ENCODE measurements around the gene PRR30. TPM values are rescaled to one million over a fixed set of nuclear protein-coding genes. Genes with fewer than 3 reads are reported as not detected.

Gene PRR30
- polyA plus RNA-seq, 1 donor (not counting 4 experiments of a cell fraction or from before 2014, with no cell fraction given): not detected

- Histone ChIP-seq H3K9me1 (ENCODE audit: control insufficient read depth, extremely low read depth, insufficient read depth, low read length) (no peaks in the 10 kb centered on the region), H4K20me1 (ENCODE audit: control insufficient read depth, extremely low read depth, insufficient read depth, low read length) (no peaks in the 10 kb centered on the region), H3K9me3 (ENCODE audit: control insufficient read depth, low read depth, low read length) (no peaks in the 10 kb centered on the region), H3K4me1 (ENCODE audit: control insufficient read depth, extremely low read depth, insufficient read depth, low read length) (no peaks in the 10 kb centered on the region), H2AFZ (ENCODE audit: control insufficient read depth, low read length) (no peak overlapping the region), H3K4me2 (ENCODE audit: control insufficient read depth, extremely low read depth, insufficient read depth, low read depth, low read length) (no peak overlapping the region), H3K36me3 (ENCODE audit: control insufficient read depth in 2 of 2, extremely low read depth in 1 of 2, insufficient read depth in 2 of 2, low read length in 2 of 2) (no peaks in the 10 kb centered on the region), H3K79me2 (ENCODE audit: control insufficient read depth, insufficient read depth, low read length) (no peaks in the 10 kb centered on the region), H3K27ac (ENCODE audit: control insufficient read depth, insufficient read depth, low read length) (no peak overlapping the region), H3K4me3 (ENCODE audit: control insufficient read depth in 2 of 3, extremely low read depth in 1 of 3, insufficient read depth in 2 of 3, low read depth in 1 of 3, low read length in 3 of 3) (no peak overlapping the region), H3K27me3 (ENCODE audit: control insufficient read depth, extremely low read depth, insufficient read depth, low read length) (peaks cover 21% of the 10 kb centered on the region), H3K9ac (ENCODE audit: control insufficient read depth, extremely low read depth, insufficient read depth, low read length) (no peak overlapping the region)
- FAIRE-seq (no peak), DNase-seq (ENCODE audit: low read depth, low spot score) (no peak)
- dilution Hi-C loops (cut with MboI; ENCODE audit: extremely low pct_ligation_motif_present, low sequenced_read_pairs): no loop called here
- no peak for TF ChIP-seq EZH2 (IDR thresholded peaks at IDR 0.05; ENCODE audit: low read length)
- TF ChIP-seq CTCF (optimal IDR thresholded peaks at IDR 0.05 in 1 of 3, IDR thresholded peaks at IDR 0.05 in 1 of 3, conservative IDR thresholded peaks at IDR 0.05 in 1 of 3; ENCODE audit: extremely low read depth in 1 of 3, insufficient read depth in 2 of 3, low read length in 3 of 3): no peak
Observed at GRCh38 chr2:27175330-27175729, 36.1 kb upstream of the PRR30 start.

- no peaks in the 10 kb centered on the region for H3K9me3 ChIP-seq (ENCODE audit: control insufficient read depth, low read depth, low read length)
- no peaks in the 10 kb centered on the region for H3K36me3 ChIP-seq (ENCODE audit: control insufficient read depth in 2 of 2, extremely low read depth in 1 of 2, insufficient read depth in 2 of 2, low read length in 2 of 2)
- TF ChIP-seq CTCF (optimal IDR thresholded peaks at IDR 0.05 in 1 of 3, IDR thresholded peaks at IDR 0.05 in 1 of 3, conservative IDR thresholded peaks at IDR 0.05 in 1 of 3; ENCODE audit: extremely low read depth in 1 of 3, insufficient read depth in 2 of 3, low read length in 3 of 3): no peak
- no peak for TF ChIP-seq EZH2 (IDR thresholded peaks at IDR 0.05; ENCODE audit: low read length)
- FAIRE-seq (no peak), DNase-seq (ENCODE audit: low read depth, low spot score) (no peak)
- H3K27me3 ChIP-seq (ENCODE audit: control insufficient read depth, extremely low read depth, insufficient read depth, low read length): peaks cover 24% of the 10 kb centered on the region
- no peaks in the 10 kb centered on the region for H4K20me1 ChIP-seq (ENCODE audit: control insufficient read depth, extremely low read depth, insufficient read depth, low read length)
- no peaks in the 10 kb centered on the region for H3K79me2 ChIP-seq (ENCODE audit: control insufficient read depth, insufficient read depth, low read length)
- H3K27ac ChIP-seq (ENCODE audit: control insufficient read depth, insufficient read depth, low read length): no peak overlapping the region
- no peak overlapping the region for H3K4me2 ChIP-seq (ENCODE audit: control insufficient read depth, extremely low read depth, insufficient read depth, low read depth, low read length)
- dilution Hi-C loops (cut with MboI; ENCODE audit: extremely low pct_ligation_motif_present, low sequenced_read_pairs): no loop called here
- H3K4me1 ChIP-seq (ENCODE audit: control insufficient read depth, extremely low read depth, insufficient read depth, low read length): no peaks in the 10 kb centered on the region
- no peak overlapping the region for H3K9ac ChIP-seq (ENCODE audit: control insufficient read depth, extremely low read depth, insufficient read depth, low read length)
- no peak overlapping the region for H3K4me3 ChIP-seq (ENCODE audit: control insufficient read depth in 2 of 3, extremely low read depth in 1 of 3, insufficient read depth in 2 of 3, low read depth in 1 of 3, low read length in 3 of 3)
- H3K9me1 ChIP-seq (ENCODE audit: control insufficient read depth, extremely low read depth, insufficient read depth, low read length): no peaks in the 10 kb centered on the region
- H2AFZ ChIP-seq (ENCODE audit: control insufficient read depth, low read length): no peak overlapping the region
Observed at GRCh38 chr2:27174638-27175037, 35.4 kb upstream of the PRR30 start.
